Right lobe of liver (tissue), 4 donors: ENCODE data around the gene LDLRAD4.

ENCODE experiments used
- CTCF ChIP-seq, 4 donors: fragments of 200-600 bp in 3 of 4; fragments of 450-650 bp in 1 of 4; IDR thresholded peaks; one replicate each; pipeline versions ENCODE4 v1.5.1 to v1.8.0; 2016 to 2022; ENCODE audit warnings: antibody characterized with exemption in 4 of 4, mild to moderate bottlenecking in 2 of 4
- POLR2A ChIP-seq: fragments of 450-650 bp; IDR thresholded peaks from one replicate; pipeline ENCODE4 v1.6.1; 2017; ENCODE audit warnings: antibody characterized with exemption, mild to moderate bottlenecking
- donor health status: DM: no; HTN: no; CAD: no.
- donor health status: DM: no; HTN: no; CAD: no.
- donor health status: DM: no; HTN: yes; CAD: no.

GRCh38 chr18:13437034-13437433 lies 218.5 kb downstream of the LDLRAD4 start:
- TF ChIP-seq POLR2A (no peak), CTCF (IDR thresholded peaks at IDR 0.05) (no peak)
